Keratinocyte (primary cell): Measurements from ENCODE around the gene GIMD1. TPM values are rescaled to one million over a fixed set of nuclear protein-coding genes. Genes with fewer than 3 reads are reported as not detected.
"Not testable (repeated sequence)": the region's sequence is repeated elsewhere in the genome, so short reads cannot be mapped to it uniquely, and the experiment has no call there.

ENCODE experiments used
- DNase-seq: peaks from one replicate; pipeline ENCODE4 v3.0.0-alpha.2; 2011; ENCODE audit warnings: low read depth, missing footprints, low spot score
- FAIRE-seq: peaks from 2 replicates; lab custom pipeline; 2011; peaks lifted over from hg19 to GRCh38; lab: Jason Lieb, UNC
- H2AFZ ChIP-seq: 2 replicates; pipeline ENCODE4 v1.6.0; 2012; ENCODE audit warnings: low read length, control low read depth, inconsistent platforms; ENCODE audit not compliant: control insufficient read depth
- H3K27ac ChIP-seq: 2 replicates; pipeline ENCODE4 v1.5.1; 2011; ENCODE audit warnings: low read length; ENCODE audit not compliant: control insufficient read depth, insufficient read depth
- H3K27me3 ChIP-seq: 3 replicates; pipeline ENCODE4 v1.6.0; 2011; ENCODE audit warnings: low read length; ENCODE audit not compliant: control insufficient read depth, insufficient read depth; ENCODE audit errors: extremely low read depth
- H3K36me3 ChIP-seq, 2 experiments: 2 replicates in 1 of 2; 3 replicates in 1 of 2; pipeline ENCODE4 v1.5.1; 2011; ENCODE audit warnings: low read length in 2 of 2, mild to moderate bottlenecking in 1 of 2; ENCODE audit not compliant: control insufficient read depth in 2 of 2, insufficient read depth in 2 of 2; ENCODE audit errors: extremely low read depth in 1 of 2
- H3K4me1 ChIP-seq: 3 replicates; pipeline ENCODE4 v1.5.1; 2011; ENCODE audit warnings: low read length; ENCODE audit not compliant: control insufficient read depth, insufficient read depth; ENCODE audit errors: extremely low read depth
- H3K4me2 ChIP-seq: 3 replicates; pipeline ENCODE4 v1.6.0; 2011; ENCODE audit warnings: low read depth, low read length; ENCODE audit not compliant: control insufficient read depth, insufficient read depth; ENCODE audit errors: extremely low read depth
- H3K4me3 ChIP-seq, 3 experiments: fragments of 200-600 bp in 1 of 3; sonication (generic) in 1 of 3; 2 replicates in 2 of 3; 3 replicates in 1 of 3; pipeline ENCODE4 v1.5.1; 2011 to 2016; ENCODE audit warnings: low read length in 3 of 3, mild to moderate bottlenecking in 3 of 3, control low read depth in 2 of 3, inconsistent platforms in 1 of 3, low read depth in 1 of 3, mixed read lengths in 1 of 3, mixed run types in 1 of 3, moderate library complexity in 1 of 3; ENCODE audit not compliant: control insufficient read depth in 2 of 3, insufficient read depth in 2 of 3; ENCODE audit errors: extremely low read depth in 1 of 3
- H3K79me2 ChIP-seq: 2 replicates; pipeline ENCODE4 v1.6.0; 2012; ENCODE audit warnings: low read length; ENCODE audit not compliant: control insufficient read depth, insufficient read depth
- H3K9ac ChIP-seq: 3 replicates; pipeline ENCODE4 v1.6.0; 2011; ENCODE audit warnings: low read length; ENCODE audit not compliant: control insufficient read depth, insufficient read depth; ENCODE audit errors: extremely low read depth
- H3K9me1 ChIP-seq: 3 replicates; pipeline ENCODE4 v1.6.0; 2011; ENCODE audit warnings: low read length; ENCODE audit not compliant: control insufficient read depth, insufficient read depth; ENCODE audit errors: extremely low read depth
- H3K9me3 ChIP-seq: 2 replicates; pipeline ENCODE4 v1.5.1; 2012; ENCODE audit warnings: low read depth, low read length; ENCODE audit not compliant: control insufficient read depth
- H4K20me1 ChIP-seq: 3 replicates; pipeline ENCODE4 v1.6.0; 2011; ENCODE audit warnings: low read length; ENCODE audit not compliant: control insufficient read depth, insufficient read depth; ENCODE audit errors: extremely low read depth
- CTCF ChIP-seq, 3 experiments: IDR thresholded peaks in 1 of 3; conservative IDR thresholded peaks in 1 of 3; optimal IDR thresholded peaks in 1 of 3; 2 replicates in 2 of 3; 3 replicates in 1 of 3; pipeline versions ENCODE3 to v1.5.1; 2011; ENCODE audit warnings: low read length in 3 of 3, mild to moderate bottlenecking in 3 of 3, moderate library complexity in 2 of 3, control low read depth in 1 of 3, inconsistent platforms in 1 of 3; ENCODE audit not compliant: insufficient read depth in 2 of 3; ENCODE audit errors: extremely low read depth in 1 of 3
- EZH2 ChIP-seq: IDR thresholded peaks from one replicate; pipeline ENCODE4 v1.6.1; 2012; ENCODE audit warnings: inconsistent platforms, mild to moderate bottlenecking, low read length, moderate library complexity
- dilution Hi-C: fragments of 300-500 bp; cut with MboI; formaldehyde crosslinking; loops from one replicate; pipeline ENCODE4 v1.7.0; 2020; ENCODE audit warnings: low sequenced_read_pairs; ENCODE audit not compliant: extremely low pct_ligation_motif_present
- polyA plus RNA-seq, 5 experiments: library from polyadenylated mRNA; depleted of rRNA in 3 of 5; stranded (reverse) in 3 of 5; stranded (forward) in 1 of 5; unstranded in 1 of 5; fragments of >200 nt; gene quantifications; 1 replicate in 1 of 5; 2 replicates in 3 of 5; 3 replicates in 1 of 5; pipeline versions ENCODE4 v1.2.1 to v1.2.3, GENCODE V29; 2011 to 2012; ENCODE audit warnings: missing spikeins in 2 of 5, low read depth in 1 of 5, low replicate concordance in 1 of 5

GIMD1 gene
- polyA plus RNA-seq, 1 donor (not counting 4 experiments of a cell fraction or from before 2014, with no cell fraction given), result not detected

- Histone ChIP-seq H2AFZ (no peak overlapping the region), H3K9me1 (no peaks in the 10 kb centered on the region), H3K4me2 (no peak overlapping the region), H3K4me3 (no peak overlapping the region), H3K9me3 (no peaks in the 10 kb centered on the region), H3K27ac (no peak overlapping the region), H3K79me2 (no peaks in the 10 kb centered on the region), H3K4me1 (no peaks in the 10 kb centered on the region), H3K36me3 (no peaks in the 10 kb centered on the region), H3K9ac (no peak overlapping the region), H4K20me1 (no peaks in the 10 kb centered on the region), H3K27me3 (no peaks in the 10 kb centered on the region)
- dilution Hi-C loops, result no loop called here
- no peak for TF ChIP-seq EZH2
- TF ChIP-seq CTCF (optimal IDR thresholded peaks at IDR 0.05 in 1 of 3, IDR thresholded peaks at IDR 0.05 in 1 of 3, conservative IDR thresholded peaks at IDR 0.05 in 1 of 3; ENCODE audit: extremely low read depth in 1 of 3, insufficient read depth in 2 of 3, low read length in 3 of 3), result no peak
- FAIRE-seq (no peak), DNase-seq (no peak)
These were observed 32.6 kb upstream of the GIMD1 start for GRCh38 chr4:106401157-106401556.

GRCh38 chr4:106398898-106399297, 30.3 kb upstream of the GIMD1 start:
- H3K4me1 ChIP-seq, H3K4me3 ChIP-seq, H4K20me1 ChIP-seq, H2AFZ ChIP-seq, H3K9me3 ChIP-seq, H3K79me2 ChIP-seq, FAIRE-seq, H3K36me3 ChIP-seq, DNase-seq, H3K27ac ChIP-seq, H3K27me3 ChIP-seq, dilution Hi-C loops, H3K4me2 ChIP-seq, H3K9me1 ChIP-seq, H3K9ac ChIP-seq: not testable (repeated sequence)

GRCh38 chr4:106395582-106395981, 27.0 kb upstream of the GIMD1 start:
- no peak overlapping the region for H3K27ac ChIP-seq
- no peak overlapping the region for H3K4me3 ChIP-seq
- no peaks in the 10 kb centered on the region for H3K27me3 ChIP-seq
- H3K9ac ChIP-seq, result no peak overlapping the region
- no peaks in the 10 kb centered on the region for H3K4me1 ChIP-seq
- dilution Hi-C loops, result no loop called here
- no peak overlapping the region for H2AFZ ChIP-seq
- no peaks in the 10 kb centered on the region for H3K36me3 ChIP-seq
- FAIRE-seq (no peak), DNase-seq (no peak)
- H3K4me2 ChIP-seq, result no peak overlapping the region
- no peaks in the 10 kb centered on the region for H3K79me2 ChIP-seq
- no peaks in the 10 kb centered on the region for H4K20me1 ChIP-seq
- H3K9me1 ChIP-seq, result no peaks in the 10 kb centered on the region
- TF ChIP-seq CTCF (optimal IDR thresholded peaks at IDR 0.05 in 1 of 3, IDR thresholded peaks at IDR 0.05 in 1 of 3, conservative IDR thresholded peaks at IDR 0.05 in 1 of 3; ENCODE audit: extremely low read depth in 1 of 3, insufficient read depth in 2 of 3, low read length in 3 of 3) (no peak), EZH2 (no peak)
- no peaks in the 10 kb centered on the region for H3K9me3 ChIP-seq
